Measurements from ENCODE around the gene HEXD. TPM values are rescaled to one million over a fixed set of nuclear protein-coding genes. Genes with fewer than 3 reads are reported as not detected.

The HEXD gene
- total RNA-seq, 2 experiments from 2014 or later, result 47.6 to 53.6 TPM

DNA sequence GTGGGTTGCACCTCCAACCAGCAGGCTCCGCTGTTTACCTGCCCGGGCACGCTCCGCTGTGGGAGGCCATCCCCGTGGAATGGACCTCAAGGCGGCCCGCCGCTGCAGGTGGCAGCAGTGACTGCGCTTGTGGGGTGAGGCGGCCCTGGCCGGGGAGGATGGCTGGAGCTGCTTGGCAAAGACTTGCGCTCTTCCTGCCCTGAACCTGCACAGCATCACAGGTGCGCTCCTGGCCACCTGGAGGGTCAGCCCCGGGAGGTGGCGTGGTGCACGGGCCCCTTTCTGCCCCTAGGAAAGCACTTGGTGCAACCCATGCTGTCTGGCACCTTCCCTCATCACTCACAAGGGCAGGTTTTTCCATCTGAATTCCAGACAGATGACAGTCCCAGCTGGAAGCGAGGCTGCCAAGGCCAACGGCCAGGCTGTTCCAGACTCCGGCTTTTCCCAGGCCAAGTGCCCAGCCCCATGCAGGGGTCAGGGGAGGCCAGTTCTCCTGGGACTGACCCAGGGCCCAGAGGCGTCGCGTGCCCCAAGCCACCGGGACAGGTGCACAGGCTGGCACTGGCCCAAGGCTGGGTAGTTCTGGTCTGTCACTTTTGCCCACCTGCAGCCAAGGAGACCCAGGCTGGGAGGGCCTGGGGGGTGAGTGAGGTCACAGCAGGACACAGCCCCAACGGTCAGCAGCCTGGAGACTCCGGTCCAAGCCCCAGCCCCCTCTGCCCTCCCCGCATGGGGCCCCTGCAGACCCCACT is 33.2 kb upstream of the HEXD start:
- CTCF ChIA-PET, result no interaction called here
- no peak overlapping the region for H3K4me3 Mint-ChIP-seq

DNA sequence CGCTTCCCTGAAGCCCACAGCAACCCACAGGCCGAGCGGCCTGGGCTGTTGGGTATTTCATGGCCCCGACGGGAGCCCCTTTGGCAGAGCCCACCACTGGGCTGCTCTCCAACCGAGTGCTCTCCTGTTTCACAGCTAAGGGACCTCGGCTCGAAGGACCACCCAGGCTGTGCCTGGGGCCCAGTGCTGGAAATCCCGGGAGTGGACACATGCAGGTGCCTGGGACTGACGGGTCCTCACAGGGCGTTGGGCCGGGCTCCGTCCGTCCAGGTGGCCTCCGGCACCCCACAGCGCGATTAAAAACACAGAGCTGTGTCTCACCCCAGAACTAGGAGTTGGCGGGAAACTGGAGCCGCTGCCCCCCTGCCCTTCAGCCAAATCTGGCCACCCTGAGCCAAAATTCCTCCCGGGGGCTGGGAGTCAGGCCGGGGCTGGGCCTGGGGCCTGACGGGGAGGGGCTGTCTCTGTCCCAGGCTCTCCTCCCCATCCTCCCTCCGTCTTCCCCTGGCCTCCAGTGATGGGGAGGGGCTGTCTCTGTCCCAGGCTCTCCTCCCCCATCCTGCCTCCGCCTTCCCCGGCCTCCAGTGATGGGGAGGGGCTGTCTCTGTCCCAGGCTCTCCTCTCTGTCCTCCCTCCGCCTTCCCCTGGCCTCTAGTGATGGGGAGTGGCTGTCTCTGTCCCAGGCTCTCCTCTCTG is 32.4 kb upstream of the HEXD start:
- H3K9me3 Mint-ChIP-seq (ENCODE audit: insufficient read depth), result no peaks in the 10 kb centered on the region
- no peak overlapping the region for H3K4me3 Mint-ChIP-seq
- no peak overlapping the region for H3K27ac Mint-ChIP-seq
- ATAC-seq (no peak), DNase-seq (no peak)
- H3K4me1 Mint-ChIP-seq (ENCODE audit: low read depth), result no peaks in the 10 kb centered on the region
- ChIA-PET POLR2A (no interaction called here), CTCF (no interaction called here)
- H3K36me3 Mint-ChIP-seq (ENCODE audit: low read depth), result no peaks in the 10 kb centered on the region
- peaks cover 10% of the 10 kb centered on the region for H3K27me3 Mint-ChIP-seq (ENCODE audit: low read depth)

More for the DNA sequence above, 33.2 kb upstream of the HEXD start:
- H3K4me1 Mint-ChIP-seq (ENCODE audit: low read depth), result no peaks in the 10 kb centered on the region
- H3K27ac Mint-ChIP-seq, result no peak overlapping the region
- no peaks in the 10 kb centered on the region for H3K9me3 Mint-ChIP-seq (ENCODE audit: insufficient read depth)
- DNase-seq (no peak), ATAC-seq (no peak)
- POLR2A ChIA-PET, result no interaction called here
- H3K27me3 Mint-ChIP-seq (ENCODE audit: low read depth), result peaks cover 13% of the 10 kb centered on the region
- H3K36me3 Mint-ChIP-seq (ENCODE audit: low read depth), result no peaks in the 10 kb centered on the region

DNA sequence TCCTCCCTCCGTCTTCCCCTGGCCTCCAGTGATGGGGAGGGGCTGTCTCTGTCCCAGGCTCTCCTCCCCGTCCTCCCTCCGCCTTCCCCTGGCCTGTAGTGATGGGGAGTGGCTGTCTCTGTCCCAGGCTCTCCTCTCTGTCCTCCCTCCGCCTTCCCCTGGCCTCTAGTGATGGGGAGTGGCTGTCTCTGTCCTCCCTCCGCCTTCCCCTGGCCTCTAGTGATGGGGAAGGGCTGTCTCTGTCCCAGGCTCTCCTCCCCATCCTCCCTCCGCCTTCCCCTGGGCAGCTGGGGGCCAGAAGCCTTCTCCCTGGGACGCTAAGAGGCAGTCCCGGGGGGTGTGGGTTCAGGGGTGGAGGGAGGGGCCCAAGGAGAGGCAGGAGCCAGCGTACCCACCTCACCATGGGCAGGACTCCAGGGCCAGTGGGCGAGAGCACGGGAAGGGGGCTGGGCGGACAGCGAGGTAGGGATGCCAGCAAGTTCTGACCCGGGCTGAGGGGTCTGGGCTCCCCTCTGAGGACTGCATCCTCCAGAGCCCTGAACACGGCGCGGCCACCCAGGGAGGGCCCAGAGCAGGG is 31.8 kb upstream of the HEXD start:
- Mint-ChIP-seq H3K9me3 (ENCODE audit: insufficient read depth) (no peaks in the 10 kb centered on the region), H3K36me3 (ENCODE audit: low read depth) (no peaks in the 10 kb centered on the region), H3K27me3 (ENCODE audit: low read depth) (peaks cover 7% of the 10 kb centered on the region), H3K4me3 (no peak overlapping the region), H3K4me1 (ENCODE audit: low read depth) (no peaks in the 10 kb centered on the region), H3K27ac (no peak overlapping the region)
- ATAC-seq, result no peak
- CTCF ChIA-PET, result no interaction called here
- POLR2A ChIA-PET, result no interaction called here
- DNase-seq, result no peak

DNA sequence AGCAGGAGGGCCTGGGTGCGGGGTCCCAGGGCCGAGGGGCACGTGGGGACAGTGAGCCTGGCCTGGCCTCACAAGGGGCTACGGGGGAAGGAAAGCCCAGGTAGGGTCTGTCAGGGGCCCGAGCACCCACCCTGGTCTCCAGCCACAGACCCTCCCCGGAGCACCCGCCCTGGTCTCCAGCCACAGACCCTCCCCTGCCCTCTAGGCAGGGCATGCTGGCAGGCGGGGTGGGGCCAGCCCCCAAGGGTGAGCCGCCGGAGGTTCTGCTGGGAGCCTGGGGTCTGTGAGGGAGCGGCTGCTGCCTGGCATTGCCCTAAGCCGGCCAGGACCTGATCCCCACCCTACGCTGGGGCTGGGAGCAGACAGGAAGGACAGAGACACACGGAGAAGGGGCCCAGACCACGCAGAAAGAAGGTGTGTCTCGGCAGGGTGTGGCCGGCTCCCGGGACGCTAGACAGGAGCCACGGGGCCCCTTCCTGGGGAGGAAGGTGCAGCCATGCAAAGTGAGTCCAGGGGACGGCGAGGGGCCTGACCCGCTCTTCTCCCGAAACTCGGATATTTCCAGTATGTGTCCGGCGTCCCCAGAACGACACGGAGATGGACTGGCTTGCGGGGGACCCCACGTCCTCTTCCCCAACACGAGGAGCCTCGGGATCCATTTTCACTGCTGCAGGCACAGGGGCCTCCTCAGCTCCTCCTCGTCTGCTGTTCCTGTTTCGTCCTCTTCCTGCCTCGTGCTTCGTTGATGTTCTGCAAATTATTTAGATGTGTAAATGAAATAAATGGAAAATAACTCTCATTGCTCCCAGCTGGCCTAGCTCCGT is 31.1 kb upstream of the HEXD start:
- POLR2A ChIA-PET, result no interaction called here
- no peak overlapping the region for H3K4me3 Mint-ChIP-seq
- no peaks in the 10 kb centered on the region for H3K9me3 Mint-ChIP-seq (ENCODE audit: insufficient read depth)
- H3K27me3 Mint-ChIP-seq (ENCODE audit: low read depth), result peaks cover 4% of the 10 kb centered on the region
- DNase-seq (no peak), ATAC-seq (no peak)
- no peaks in the 10 kb centered on the region for H3K4me1 Mint-ChIP-seq (ENCODE audit: low read depth)
- no peaks in the 10 kb centered on the region for H3K36me3 Mint-ChIP-seq (ENCODE audit: low read depth)
- CTCF ChIA-PET, result no interaction called here
- H3K27ac Mint-ChIP-seq, result no peak overlapping the region

GRCh38 chr17:82387705-82388106 is 30.4 kb upstream of the HEXD start:
- ATAC-seq (no peak), DNase-seq (no peak)
- Mint-ChIP-seq H3K9me3 (ENCODE audit: insufficient read depth) (no peaks in the 10 kb centered on the region), H3K4me3 (no peak overlapping the region), H3K4me1 (ENCODE audit: low read depth) (no peaks in the 10 kb centered on the region), H3K27ac (no peak overlapping the region), H3K27me3 (ENCODE audit: low read depth) (peaks cover 4% of the 10 kb centered on the region), H3K36me3 (ENCODE audit: low read depth) (peaks cover under 1% of the 10 kb centered on the region)
- POLR2A ChIA-PET, result no interaction called here
- CTCF ChIA-PET, result no interaction called here

DNA sequence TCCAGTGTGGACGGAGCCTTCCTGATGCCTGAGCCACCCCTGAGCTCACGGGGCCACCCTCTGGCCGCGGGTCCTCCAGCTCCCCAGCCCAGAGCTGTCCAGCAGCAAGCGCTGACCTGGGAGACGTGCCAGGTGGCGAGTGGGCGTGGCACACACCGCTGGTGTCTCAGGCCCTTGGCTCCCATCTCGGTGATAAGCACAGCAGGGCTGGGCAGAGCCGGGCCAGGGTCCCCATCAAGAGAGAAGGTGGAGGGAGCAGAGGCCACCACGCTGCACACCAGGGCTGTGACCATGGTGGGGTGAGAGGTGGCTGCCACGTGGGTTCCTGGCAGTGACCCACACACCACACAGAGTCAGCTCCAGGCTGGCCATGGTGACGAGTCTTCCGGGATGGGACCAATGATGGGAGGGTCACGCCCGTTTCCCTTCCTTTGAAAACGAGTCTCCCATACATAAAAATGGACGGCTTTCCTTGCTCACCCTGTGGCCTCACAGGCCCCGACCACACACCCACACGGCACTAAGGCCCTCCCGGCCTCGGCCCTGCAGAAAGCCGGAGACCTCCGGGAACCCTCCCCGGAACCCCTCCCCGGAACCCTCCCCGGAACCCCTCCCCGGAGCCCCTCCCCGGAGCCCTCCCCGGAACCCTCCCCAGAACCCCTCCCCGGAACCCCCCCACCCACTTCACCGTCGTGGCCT is 29.8 kb upstream of the HEXD start:
- Mint-ChIP-seq H3K4me3 (no peak overlapping the region), H3K4me1 (ENCODE audit: low read depth) (no peaks in the 10 kb centered on the region), H3K36me3 (ENCODE audit: low read depth) (peaks cover 2% of the 10 kb centered on the region), H3K9me3 (ENCODE audit: insufficient read depth) (no peaks in the 10 kb centered on the region), H3K27ac (no peak overlapping the region), H3K27me3 (ENCODE audit: low read depth) (peaks cover 4% of the 10 kb centered on the region)
- ChIA-PET CTCF (no interaction called here), POLR2A (no interaction called here)
- DNase-seq, result no peak
- ATAC-seq, result no peak

- ATAC-seq (no peak), DNase-seq (no peak)
- Mint-ChIP-seq H3K4me3 (no peak overlapping the region), H3K27me3 (ENCODE audit: low read depth) (peaks cover 4% of the 10 kb centered on the region), H3K36me3 (ENCODE audit: low read depth) (peaks cover 2% of the 10 kb centered on the region), H3K4me1 (ENCODE audit: low read depth) (no peaks in the 10 kb centered on the region), H3K9me3 (ENCODE audit: insufficient read depth) (no peaks in the 10 kb centered on the region), H3K27ac (no peak overlapping the region)
- ChIA-PET POLR2A (no interaction called here), CTCF (no interaction called here)
Measured at GRCh38 chr17:82388922-82389283, 29.2 kb upstream of the HEXD start.

- DNase-seq, result no peak
- ChIA-PET POLR2A (no interaction called here), CTCF (no interaction called here)
- no peak overlapping the region for H3K4me3 Mint-ChIP-seq
- no peak overlapping the region for H3K27ac Mint-ChIP-seq
- no peaks in the 10 kb centered on the region for H3K9me3 Mint-ChIP-seq (ENCODE audit: insufficient read depth)
- peaks cover 4% of the 10 kb centered on the region for H3K27me3 Mint-ChIP-seq (ENCODE audit: low read depth)
- no peaks in the 10 kb centered on the region for H3K4me1 Mint-ChIP-seq (ENCODE audit: low read depth)
- H3K36me3 Mint-ChIP-seq (ENCODE audit: low read depth), result peaks cover 2% of the 10 kb centered on the region
- no peak for ATAC-seq
Measured at GRCh38 chr17:82389379-82389778, 28.8 kb upstream of the HEXD start.

DNA sequence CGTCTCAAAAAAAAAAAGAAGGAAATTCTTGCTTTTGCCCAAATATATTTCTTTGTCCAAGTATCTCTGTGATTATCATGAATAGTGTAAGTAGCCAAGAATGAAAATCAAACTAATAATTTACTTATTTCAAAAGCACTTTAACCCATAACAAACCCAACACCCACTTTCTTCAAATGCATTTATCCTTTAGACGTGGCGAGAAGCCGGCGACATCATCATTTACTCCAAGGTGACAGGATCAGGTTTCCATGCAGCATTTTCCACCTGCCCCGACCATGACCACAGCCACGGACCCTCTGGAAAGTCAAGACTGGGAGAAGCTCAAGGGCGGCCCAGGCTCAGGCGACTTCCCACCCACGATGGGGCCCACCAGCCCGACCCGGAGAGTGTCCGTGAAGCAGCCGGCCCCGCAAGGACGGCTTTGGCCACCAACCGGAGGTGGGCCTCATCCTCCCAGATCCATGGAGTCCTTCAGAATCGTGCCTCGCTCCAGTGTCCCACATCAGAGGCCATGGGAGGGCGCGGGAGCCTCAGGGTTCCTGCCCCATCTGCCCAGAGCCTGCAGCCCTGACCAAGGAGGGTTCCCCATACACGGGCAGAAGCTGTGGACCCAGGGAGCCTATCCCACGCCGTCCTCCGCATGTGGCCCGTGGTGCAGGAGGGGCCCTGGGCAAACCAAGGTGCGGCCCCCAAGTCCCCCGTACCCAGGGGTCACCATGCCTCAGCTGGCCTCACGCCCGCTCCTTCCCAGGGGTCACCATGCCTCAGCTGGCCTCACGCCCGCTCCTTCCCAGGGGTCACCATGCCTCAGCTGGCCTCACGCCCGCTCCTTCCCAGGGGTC is 27.9 kb upstream of the HEXD start:
- Mint-ChIP-seq H3K36me3 (ENCODE audit: low read depth) (peaks cover 2% of the 10 kb centered on the region), H3K27ac (no peak overlapping the region), H3K27me3 (ENCODE audit: low read depth) (peaks cover 4% of the 10 kb centered on the region), H3K4me3 (no peak overlapping the region), H3K4me1 (ENCODE audit: low read depth) (no peaks in the 10 kb centered on the region), H3K9me3 (ENCODE audit: insufficient read depth) (no peaks in the 10 kb centered on the region)
- ChIA-PET CTCF (no interaction called here), POLR2A (no interaction called here)
- DNase-seq (no peak), ATAC-seq (no peak)

- H3K36me3 Mint-ChIP-seq (ENCODE audit: low read depth), result peaks cover 2% of the 10 kb centered on the region
- DNase-seq (no peak), ATAC-seq (no peak)
- peaks cover 4% of the 10 kb centered on the region for H3K27me3 Mint-ChIP-seq (ENCODE audit: low read depth)
- no peaks in the 10 kb centered on the region for H3K4me1 Mint-ChIP-seq (ENCODE audit: low read depth)
- no peaks in the 10 kb centered on the region for H3K9me3 Mint-ChIP-seq (ENCODE audit: insufficient read depth)
- POLR2A ChIA-PET, result no interaction called here
- no peak overlapping the region for H3K27ac Mint-ChIP-seq
- H3K4me3 Mint-ChIP-seq, result no peak overlapping the region
- CTCF ChIA-PET, result no interaction called here
Measured at GRCh38 chr17:82390860-82391435, 27.2 kb upstream of the HEXD start.

GRCh38 chr17:82391496-82392066 is 26.6 kb upstream of the HEXD start:
- no peaks in the 10 kb centered on the region for H3K9me3 Mint-ChIP-seq (ENCODE audit: insufficient read depth)
- ATAC-seq (no peak), DNase-seq (no peak)
- H3K27me3 Mint-ChIP-seq (ENCODE audit: low read depth), result peaks cover 4% of the 10 kb centered on the region
- peaks cover 2% of the 10 kb centered on the region for H3K36me3 Mint-ChIP-seq (ENCODE audit: low read depth)
- ChIA-PET CTCF (no interaction called here), POLR2A (no interaction called here)
- no peak overlapping the region for H3K27ac Mint-ChIP-seq
- no peak overlapping the region for H3K4me3 Mint-ChIP-seq
- no peaks in the 10 kb centered on the region for H3K4me1 Mint-ChIP-seq (ENCODE audit: low read depth)

All from activated CD8-positive, alpha-beta T cell treated with anti-CD3 and anti-CD28 coated beads, Interleukin-2, amount 10 ng/mL, durations not matched to agents 7 days and 5 days (primary cell).